Parathyroid adenoma (tissue), 2 donors: ENCODE results near the gene PDGFC.

ENCODE experiments used
- H2AFZ ChIP-seq: fragments of 300-600 bp; sonication (generic); one replicate; pipeline ENCODE4 v1.7.0; 2017; ENCODE audit warnings: antibody characterized with exemption, mild to moderate bottlenecking
- H3K27ac ChIP-seq: fragments of 300-600 bp; sonication (generic); one replicate; pipeline ENCODE4 v1.7.0; 2017
- H3K27me3 ChIP-seq: fragments of 300-600 bp; sonication (generic); one replicate; pipeline ENCODE4 v1.7.0; 2017; ENCODE audit warnings: low read length; ENCODE audit not compliant: control insufficient read depth, insufficient read depth
- H3K36me3 ChIP-seq: fragments of 300-600 bp; sonication (generic); one replicate; pipeline ENCODE4 v1.7.0; 2017; ENCODE audit warnings: low read length; ENCODE audit not compliant: control insufficient read depth, insufficient read depth
- H3K4me1 ChIP-seq: fragments of 300-600 bp; sonication (generic); one replicate; pipeline ENCODE4 v1.7.0; 2017; ENCODE audit warnings: control low read depth
- H3K4me2 ChIP-seq: fragments of 300-600 bp; sonication (generic); one replicate; pipeline ENCODE4 v1.7.0; 2017; ENCODE audit warnings: low read length
- H3K4me3 ChIP-seq: fragments of 300-600 bp; sonication (generic); one replicate; pipeline ENCODE4 v1.7.0; 2017; ENCODE audit warnings: low read depth, low read length
- H3K79me2 ChIP-seq: fragments of 300-600 bp; sonication (generic); one replicate; pipeline ENCODE4 v1.7.0; 2017; ENCODE audit warnings: control low read depth
- H3K9ac ChIP-seq: fragments of 300-600 bp; sonication (generic); one replicate; pipeline ENCODE4 v1.7.0; 2017; ENCODE audit warnings: mild to moderate bottlenecking
- H3K9me3 ChIP-seq: fragments of 300-600 bp; sonication (generic); one replicate; pipeline ENCODE4 v1.7.0; 2017; ENCODE audit warnings: low read length; ENCODE audit not compliant: control insufficient read depth
- CTCF ChIP-seq: fragments of 300-600 bp; sonication (generic); IDR thresholded peaks from one replicate; pipeline ENCODE4 v1.7.0; 2017; ENCODE audit warnings: antibody characterized with exemption, mild to moderate bottlenecking
- donor health status: primary hyperparathyroidism.

Gene PDGFC

GRCh38 chr4:156749426-156750403 lies 221.9 kb downstream of the PDGFC start:
- no peak overlapping the region for H3K4me2 ChIP-seq
- no peak overlapping the region for H2AFZ ChIP-seq
- no peaks in the 10 kb centered on the region for H3K79me2 ChIP-seq
- H3K9me3 ChIP-seq: no peaks in the 10 kb centered on the region
- no peak overlapping the region for H3K9ac ChIP-seq
- no peaks in the 10 kb centered on the region for H3K4me1 ChIP-seq
- no peak for TF ChIP-seq CTCF
- no peak overlapping the region for H3K4me3 ChIP-seq
- H3K36me3 ChIP-seq: no peaks in the 10 kb centered on the region
- no peak overlapping the region for H3K27ac ChIP-seq
- H3K27me3 ChIP-seq: no peaks in the 10 kb centered on the region

DNA sequence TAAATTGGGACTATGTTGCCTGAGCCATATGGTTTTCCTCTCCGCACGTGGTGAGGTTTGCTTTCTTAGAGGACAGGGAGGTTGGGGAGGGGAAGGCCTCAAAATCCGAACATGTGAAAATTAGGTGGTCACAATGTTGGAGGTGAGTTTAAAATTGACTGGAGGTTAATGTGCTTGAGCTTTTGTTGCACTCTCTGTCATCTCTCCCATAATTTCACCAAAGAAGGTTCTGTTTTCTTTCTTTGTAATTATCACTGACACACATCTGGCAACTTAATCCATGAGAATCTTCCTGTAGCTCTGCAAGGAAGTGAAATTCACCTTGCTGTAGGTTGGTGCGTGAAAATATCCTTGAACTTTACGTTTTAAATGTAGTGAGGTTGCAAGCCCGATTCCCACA lies 225.5 kb downstream of the PDGFC start:
- H2AFZ ChIP-seq: peak overlapping the region; percentile 49
- H3K79me2 ChIP-seq: no peaks in the 10 kb centered on the region
- no peak overlapping the region for H3K9ac ChIP-seq
- no peak overlapping the region for H3K4me3 ChIP-seq
- H3K4me1 ChIP-seq: no peaks in the 10 kb centered on the region
- no peaks in the 10 kb centered on the region for H3K36me3 ChIP-seq
- no peaks in the 10 kb centered on the region for H3K9me3 ChIP-seq
- H3K4me2 ChIP-seq: no peak overlapping the region
- no peak for TF ChIP-seq CTCF
- no peaks in the 10 kb centered on the region for H3K27me3 ChIP-seq
- H3K27ac ChIP-seq: no peak overlapping the region

GRCh38 chr4:156738766-156739165 lies 232.8 kb downstream of the PDGFC start:
- H3K27ac ChIP-seq: no peak overlapping the region
- peaks cover 3% of the 10 kb centered on the region for H3K4me1 ChIP-seq
- no peaks in the 10 kb centered on the region for H3K36me3 ChIP-seq
- no peak overlapping the region for H3K9ac ChIP-seq
- H3K9me3 ChIP-seq: peaks cover 3% of the 10 kb centered on the region
- H3K4me2 ChIP-seq: no peak overlapping the region
- no peak overlapping the region for H3K4me3 ChIP-seq
- no peak overlapping the region for H2AFZ ChIP-seq
- H3K27me3 ChIP-seq: no peaks in the 10 kb centered on the region
- no peaks in the 10 kb centered on the region for H3K79me2 ChIP-seq
- no peak for TF ChIP-seq CTCF

GRCh38 chr4:156734965-156735895 lies 236.4 kb downstream of the PDGFC start:
- H3K4me1 ChIP-seq: peaks cover 3% of the 10 kb centered on the region
- TF ChIP-seq CTCF: no peak
- no peaks in the 10 kb centered on the region for H3K36me3 ChIP-seq
- H3K9ac ChIP-seq: no peak overlapping the region
- H3K4me2 ChIP-seq: no peak overlapping the region
- no peak overlapping the region for H3K4me3 ChIP-seq
- H3K27me3 ChIP-seq: no peaks in the 10 kb centered on the region
- no peak overlapping the region for H2AFZ ChIP-seq
- peaks cover 6% of the 10 kb centered on the region for H3K9me3 ChIP-seq
- no peaks in the 10 kb centered on the region for H3K79me2 ChIP-seq
- H3K27ac ChIP-seq: no peak overlapping the region
